SHP77 (cell line): Measurements from ENCODE around the gene USP2.

Experiments
- DNase-seq, 2 experiments: peaks; one replicate each; lab custom pipeline; 2025; lab: John Stamatoyannopoulos, UW

The USP2 gene

GRCh38 chr11:119363851-119364590 is 17.5 kb downstream of the USP2 start:
- DNase-seq, result no peak

GRCh38 chr11:119363081-119363850 is 18.2 kb downstream of the USP2 start:
- no peak for DNase-seq

GRCh38 chr11:119362741-119363080 is 18.8 kb downstream of the USP2 start:
- no peak for DNase-seq

- DNase-seq, result no peak
These were observed 19.4 kb downstream of the USP2 start for GRCh38 chr11:119361941-119362725.

- peak; percentile 52 to 77 for DNase-seq
These were observed 20.3 kb downstream of the USP2 start for GRCh38 chr11:119361056-119361787.

- DNase-seq, result no peak
These were observed 21.9 kb downstream of the USP2 start for GRCh38 chr11:119359365-119360214.

GRCh38 chr11:119357074-119357473 is 24.4 kb downstream of the USP2 start:
- DNase-seq, result no peak

- DNase-seq, result no peak
These were observed 25.0 kb downstream of the USP2 start for GRCh38 chr11:119356349-119357031.

- DNase-seq, result no peak
These were observed 26.2 kb downstream of the USP2 start for GRCh38 chr11:119355091-119355843.

- peak; percentile 88 to 89 for DNase-seq
These were observed 28.6 kb downstream of the USP2 start for GRCh38 chr11:119352857-119353260.

GRCh38 chr11:119351232-119351631 is 30.3 kb downstream of the USP2 start:
- DNase-seq, result no peak

- no peak for DNase-seq
These were observed 31.2 kb downstream of the USP2 start for GRCh38 chr11:119350302-119350701.

- DNase-seq, result no peak
These were observed 33.4 kb downstream of the USP2 start for GRCh38 chr11:119347940-119348605.

- DNase-seq, result no peak
These were observed 34.2 kb downstream of the USP2 start for GRCh38 chr11:119347242-119347641.

GRCh38 chr11:119346605-119347004 is 34.9 kb downstream of the USP2 start, which contains the start of gene MFRP:
Gene MFRP, minus strand, starts transcription at chr11:119346705. Its CDS starts 192 bp downstream, at chr11:119346513.
- DNase-seq, result no peak

GRCh38 chr11:119345685-119346084 is 35.8 kb downstream of the USP2 start:
- no peak for DNase-seq

GRCh38 chr11:119344291-119345010 is 37.0 kb downstream of the USP2 start:
- DNase-seq, result no peak

GRCh38 chr11:119343726-119344125 is 37.8 kb downstream of the USP2 start:
- no peak for DNase-seq
